ENCODE data around the gene NPR1.

DNA sequence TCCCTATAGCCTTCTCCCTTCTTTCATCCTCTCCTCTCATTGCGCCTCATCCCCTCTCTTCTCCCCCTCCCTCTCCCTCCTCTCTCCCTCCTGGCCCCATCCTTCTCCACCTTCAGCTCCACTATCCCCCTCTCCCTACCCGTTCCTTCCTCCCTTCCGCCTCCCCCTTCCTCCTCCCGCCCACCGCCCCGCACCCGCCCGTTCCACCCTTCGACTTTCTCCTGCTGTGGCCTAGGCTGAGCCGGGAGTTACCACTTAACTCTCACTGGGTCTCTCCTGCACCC, 1.6 kb downstream of the NPR1 start:
- TF ChIP-seq, protein P1, sequence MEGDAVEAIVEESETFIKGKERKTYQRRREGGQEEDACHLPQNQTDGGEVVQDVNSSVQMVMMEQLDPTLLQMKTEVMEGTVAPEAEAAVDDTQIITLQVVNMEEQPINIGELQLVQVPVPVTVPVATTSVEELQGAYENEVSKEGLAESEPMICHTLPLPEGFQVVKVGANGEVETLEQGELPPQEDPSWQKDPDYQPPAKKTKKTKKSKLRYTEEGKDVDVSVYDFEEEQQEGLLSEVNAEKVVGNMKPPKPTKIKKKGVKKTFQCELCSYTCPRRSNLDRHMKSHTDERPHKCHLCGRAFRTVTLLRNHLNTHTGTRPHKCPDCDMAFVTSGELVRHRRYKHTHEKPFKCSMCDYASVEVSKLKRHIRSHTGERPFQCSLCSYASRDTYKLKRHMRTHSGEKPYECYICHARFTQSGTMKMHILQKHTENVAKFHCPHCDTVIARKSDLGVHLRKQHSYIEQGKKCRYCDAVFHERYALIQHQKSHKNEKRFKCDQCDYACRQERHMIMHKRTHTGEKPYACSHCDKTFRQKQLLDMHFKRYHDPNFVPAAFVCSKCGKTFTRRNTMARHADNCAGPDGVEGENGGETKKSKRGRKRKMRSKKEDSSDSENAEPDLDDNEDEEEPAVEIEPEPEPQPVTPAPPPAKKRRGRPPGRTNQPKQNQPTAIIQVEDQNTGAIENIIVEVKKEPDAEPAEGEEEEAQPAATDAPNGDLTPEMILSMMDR (conservative IDR thresholded peaks at IDR 0.05; ENCODE audit: low read depth, low read length): no peak
- no peak for TF ChIP-seq EZH2 (IDR thresholded peaks at IDR 0.05; ENCODE audit: borderline replicate concordance, low read depth, low read length, poor library complexity, severe bottlenecking)
